GM19025 (cell line): ENCODE data around the gene IL21R.
"Not testable (repeated sequence)": the region's sequence is repeated elsewhere in the genome, so short reads cannot be mapped to it uniquely, and the experiment has no call there.

ENCODE experiments used
- ATAC-seq: cut with Tn5 transposase; IDR thresholded peaks from one replicate; pipeline ENCODE4 v1.9.1; 2021; ENCODE audit warnings: mild to moderate bottlenecking, low read depth, moderate library complexity; ENCODE audit not compliant: unreplicated experiment

IL21R gene

GRCh38 chr16:27424772-27425498 is 23.0 kb downstream of the IL21R start:
- ATAC-seq = no peak

DNA sequence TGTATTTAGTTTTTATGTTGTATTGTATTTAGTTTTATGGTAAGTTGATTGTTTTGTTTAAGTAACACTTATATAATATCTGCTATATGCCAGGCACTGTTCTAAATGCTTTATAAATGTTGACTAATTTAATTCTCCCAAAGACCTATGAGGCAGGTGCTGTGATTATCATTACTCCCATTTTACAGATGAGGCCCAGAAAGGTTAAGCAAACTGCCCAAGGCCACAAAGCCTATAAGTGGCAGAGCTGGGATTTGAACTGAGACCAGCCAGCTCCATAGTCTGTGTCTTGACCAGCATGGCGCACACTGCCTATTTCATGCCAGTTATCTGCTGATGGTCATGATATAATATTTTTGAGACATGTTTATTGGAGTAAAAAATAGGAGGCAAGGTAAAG is 24.0 kb downstream of the IL21R start:
- no peak for ATAC-seq

- ATAC-seq = peak; percentile 67
Observed at GRCh38 chr16:27426423-27427408, 24.7 kb downstream of the IL21R start.

DNA sequence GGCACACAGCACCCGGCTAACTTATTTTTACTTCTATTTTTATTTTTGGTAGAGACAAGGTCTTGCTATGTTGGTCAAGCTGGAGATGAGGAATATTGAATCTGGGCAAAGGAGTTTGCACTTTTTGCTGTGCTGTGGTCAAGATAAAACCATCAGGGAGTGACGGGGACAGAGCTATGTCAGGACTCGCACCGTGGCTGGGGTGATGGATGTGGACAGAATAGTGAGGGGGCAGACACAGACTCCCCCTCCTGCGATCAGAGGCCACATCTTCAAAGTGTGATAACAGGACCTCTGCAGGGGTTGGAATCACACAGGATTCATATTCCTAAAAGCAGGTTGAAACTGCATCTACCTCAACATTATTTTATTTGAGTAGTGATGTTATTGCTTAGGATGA is 25.6 kb downstream of the IL21R start:
- no peak for ATAC-seq

DNA sequence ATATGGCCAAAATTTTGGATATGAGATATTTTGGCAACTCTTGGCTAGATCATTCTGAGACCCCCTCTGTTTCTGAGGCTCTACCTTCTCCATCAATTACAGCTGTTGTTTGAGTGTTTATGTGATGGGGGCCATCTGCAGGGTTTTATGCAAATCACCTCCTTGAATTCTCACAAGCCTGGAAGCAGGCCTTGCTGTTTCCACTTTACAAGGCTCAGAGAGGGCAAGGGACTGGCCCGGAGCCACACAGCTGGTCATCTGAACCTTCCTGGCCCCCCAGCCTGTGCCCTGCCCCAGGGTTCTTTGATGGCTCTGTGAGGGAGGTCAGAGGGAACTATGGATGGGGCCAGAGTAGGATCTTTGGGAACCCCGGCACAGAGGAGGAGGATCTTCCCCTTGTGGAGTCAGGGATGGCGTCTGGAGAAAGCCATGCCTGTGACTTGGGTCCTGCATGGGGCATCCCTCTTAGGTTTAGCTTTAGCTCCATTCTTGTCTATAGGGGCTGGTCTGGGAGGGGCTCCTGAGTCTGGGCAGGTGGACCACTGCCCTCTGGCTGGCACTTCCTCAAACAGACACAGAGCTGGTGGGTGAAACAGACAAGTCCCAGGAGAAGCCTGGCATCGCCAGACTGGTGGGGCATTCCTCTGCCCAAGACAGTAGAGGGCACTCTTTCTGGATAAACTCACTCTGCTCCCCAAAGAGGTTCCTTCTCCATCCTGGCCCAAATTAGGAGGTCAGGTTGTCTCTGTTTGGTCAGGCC is 26.2 kb downstream of the IL21R start:
- ATAC-seq = no peak

DNA sequence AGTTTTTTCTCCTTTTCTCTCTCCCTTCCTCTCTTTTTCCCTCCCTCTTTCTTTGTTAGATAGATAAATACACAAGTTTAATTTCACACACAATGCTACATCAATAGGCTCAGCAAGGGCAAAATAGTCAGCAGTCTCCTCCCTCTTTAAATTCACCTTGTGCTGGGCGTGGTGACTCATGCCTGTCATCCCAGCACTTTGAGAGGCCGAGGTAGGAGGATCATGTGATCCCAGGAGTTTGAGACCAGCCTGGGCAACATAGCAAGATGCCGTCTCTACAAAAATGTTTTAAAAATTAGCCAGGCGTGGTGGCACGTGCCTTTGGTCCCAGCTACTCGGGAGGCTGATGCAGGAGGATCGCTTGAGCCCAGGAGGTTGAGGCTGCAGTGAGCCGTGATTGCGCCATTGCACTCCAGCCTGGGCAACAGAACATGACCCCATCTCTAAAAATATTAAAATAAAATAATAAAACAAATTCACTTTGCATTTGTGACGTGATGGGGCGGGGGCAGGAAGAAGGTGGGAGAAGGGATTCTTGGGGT is 27.4 kb downstream of the IL21R start:
- no peak for ATAC-seq

- ATAC-seq = no peak
Observed at GRCh38 chr16:27429981-27430441, 28.0 kb downstream of the IL21R start.

DNA sequence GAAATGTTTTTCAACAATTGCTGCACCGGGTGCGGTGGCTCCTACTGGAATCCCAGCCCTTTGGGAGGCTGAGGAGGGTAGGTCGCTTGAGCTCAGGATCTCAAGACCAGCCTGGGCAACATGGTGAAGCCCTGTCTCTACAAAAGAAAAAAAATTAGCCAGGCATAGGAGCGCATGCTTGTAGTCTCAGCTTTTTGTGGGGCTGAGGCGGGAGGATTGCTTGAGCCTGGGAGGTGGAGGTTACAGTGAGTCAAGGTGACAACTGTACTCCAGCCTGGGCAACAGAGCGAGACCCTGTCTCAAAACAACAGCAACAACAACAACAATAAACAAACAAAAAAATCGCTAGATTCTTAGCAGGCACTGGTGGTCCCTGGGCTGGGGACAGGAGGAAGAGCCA is 28.5 kb downstream of the IL21R start:
- ATAC-seq = no peak

DNA sequence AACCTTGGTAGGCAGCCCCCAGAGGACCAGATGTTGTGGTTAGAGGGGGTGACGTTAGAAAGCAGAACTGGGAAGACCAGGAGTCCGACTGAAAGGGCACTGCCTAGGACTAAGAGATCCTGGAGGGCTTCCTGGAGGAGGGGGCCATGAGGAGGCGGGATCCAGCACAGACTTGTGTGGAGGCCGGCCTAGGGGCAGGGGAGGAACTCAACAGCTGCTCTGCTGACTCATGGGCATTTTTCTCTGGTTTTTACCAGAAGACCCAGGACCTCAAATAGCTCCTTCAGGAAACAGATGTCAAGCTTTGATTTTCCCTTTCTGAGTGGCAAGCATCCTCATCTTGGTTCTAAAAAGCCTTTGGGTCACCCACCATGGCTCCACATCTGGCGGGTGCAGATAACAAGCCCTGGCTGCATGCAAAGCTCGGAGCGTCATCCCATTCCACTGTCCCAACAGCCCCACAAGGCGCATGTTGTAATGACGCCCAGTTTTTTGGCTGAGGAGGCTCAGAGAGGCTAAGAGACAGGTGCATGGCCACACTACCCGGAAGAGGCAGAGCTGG is 29.0 kb downstream of the IL21R start:
- no peak for ATAC-seq

- ATAC-seq = no peak
Observed at GRCh38 chr16:27431773-27432532, 30.0 kb downstream of the IL21R start.

GRCh38 chr16:27432558-27432957 is 30.6 kb downstream of the IL21R start:
- ATAC-seq = no peak

DNA sequence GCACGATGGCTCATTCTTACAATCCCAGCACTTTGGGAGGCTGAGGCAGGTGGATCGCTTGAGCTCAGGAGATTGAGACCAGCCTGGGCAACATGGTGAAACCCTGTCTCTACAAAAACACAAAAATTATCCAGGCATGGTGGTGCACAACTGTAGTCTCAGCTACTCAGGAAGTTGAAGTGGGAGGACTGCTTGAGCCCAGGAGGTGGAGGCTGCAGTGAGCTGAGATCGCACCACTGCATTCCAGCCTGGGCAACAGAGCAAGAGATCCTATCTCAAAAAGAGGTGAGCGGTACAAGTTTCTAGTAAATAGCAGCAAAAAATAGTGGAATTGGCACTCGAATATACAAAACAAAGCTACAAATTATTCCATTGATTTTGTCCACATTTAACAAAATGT is 31.2 kb downstream of the IL21R start:
- ATAC-seq = not testable (repeated sequence)

- no peak for ATAC-seq
Observed at GRCh38 chr16:27433636-27434035, 31.7 kb downstream of the IL21R start.

GRCh38 chr16:27434141-27435051 is 32.4 kb downstream of the IL21R start:
- ATAC-seq = no peak

DNA sequence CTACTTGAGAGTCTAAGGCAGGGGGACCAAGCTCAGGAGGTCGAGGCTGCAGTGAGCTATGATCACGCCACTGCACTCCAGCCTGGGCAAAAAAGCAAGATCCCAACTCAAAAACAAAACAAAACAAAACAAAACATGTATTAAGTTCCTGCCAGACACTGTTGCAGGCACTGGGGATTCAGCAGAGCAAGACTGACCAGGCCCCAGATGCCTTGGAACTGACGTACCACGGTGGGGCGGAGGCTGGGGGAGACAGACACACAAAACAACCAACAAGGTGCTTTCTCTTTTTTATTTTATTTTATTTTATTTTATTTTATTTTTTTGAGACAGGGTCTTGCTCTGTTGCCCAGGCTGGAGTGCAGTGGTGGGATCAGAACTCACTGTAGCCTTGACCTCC is 33.2 kb downstream of the IL21R start:
- ATAC-seq = not testable (repeated sequence)

GRCh38 chr16:27436065-27436464 is 34.1 kb downstream of the IL21R start:
- ATAC-seq = no peak

DNA sequence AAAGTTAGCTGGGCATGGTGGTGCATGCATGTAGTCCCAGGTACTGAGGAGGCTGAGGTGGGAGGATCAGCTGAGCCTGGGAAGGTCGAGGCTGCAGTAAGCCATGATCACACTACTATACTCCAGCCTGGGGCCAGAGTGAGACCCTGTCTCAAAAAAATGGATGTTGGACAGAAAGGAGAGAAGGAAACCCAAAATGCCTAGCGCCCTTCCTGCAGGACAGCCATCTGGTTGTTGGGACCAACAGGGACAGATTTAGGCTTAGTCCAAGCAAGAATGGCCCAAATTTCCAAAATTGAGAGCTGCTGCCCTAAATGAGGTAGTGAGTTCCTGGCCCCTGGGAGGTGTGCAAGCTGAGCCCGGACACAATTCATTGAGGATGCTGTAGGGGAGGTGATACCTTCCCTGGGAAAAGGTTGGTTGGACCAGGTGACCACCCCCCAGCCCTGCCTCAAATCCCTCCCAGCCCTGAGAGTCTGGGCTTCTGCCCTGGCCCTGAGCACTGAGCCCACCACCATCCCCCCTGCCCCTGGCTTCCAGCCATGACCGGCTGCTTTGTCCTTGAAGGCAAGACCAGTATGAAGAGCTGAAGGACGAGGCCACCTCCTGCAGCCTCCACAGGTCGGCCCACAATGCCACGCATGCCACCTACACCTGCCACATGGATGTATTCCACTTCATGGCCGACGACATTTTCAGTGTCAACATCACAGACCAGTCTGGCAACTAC is 35.1 kb downstream of the IL21R start:
- ATAC-seq = no peak

- no peak for ATAC-seq
Observed at GRCh38 chr16:27437946-27438345, 36.0 kb downstream of the IL21R start.
